ENCODE data around the gene ABL1.

- TF ChIP-seq CTCF (conservative IDR thresholded peaks at IDR 0.05) (no peak), ZFX (IDR thresholded peaks at IDR 0.05) (no peak)
These were observed 57.6 kb downstream of the ABL1 start for GRCh38 chr9:130892477-130893304.

Measured in C4-2B (cell line).